ENCODE measurements around the gene TMIGD3.

Gene TMIGD3

DNA sequence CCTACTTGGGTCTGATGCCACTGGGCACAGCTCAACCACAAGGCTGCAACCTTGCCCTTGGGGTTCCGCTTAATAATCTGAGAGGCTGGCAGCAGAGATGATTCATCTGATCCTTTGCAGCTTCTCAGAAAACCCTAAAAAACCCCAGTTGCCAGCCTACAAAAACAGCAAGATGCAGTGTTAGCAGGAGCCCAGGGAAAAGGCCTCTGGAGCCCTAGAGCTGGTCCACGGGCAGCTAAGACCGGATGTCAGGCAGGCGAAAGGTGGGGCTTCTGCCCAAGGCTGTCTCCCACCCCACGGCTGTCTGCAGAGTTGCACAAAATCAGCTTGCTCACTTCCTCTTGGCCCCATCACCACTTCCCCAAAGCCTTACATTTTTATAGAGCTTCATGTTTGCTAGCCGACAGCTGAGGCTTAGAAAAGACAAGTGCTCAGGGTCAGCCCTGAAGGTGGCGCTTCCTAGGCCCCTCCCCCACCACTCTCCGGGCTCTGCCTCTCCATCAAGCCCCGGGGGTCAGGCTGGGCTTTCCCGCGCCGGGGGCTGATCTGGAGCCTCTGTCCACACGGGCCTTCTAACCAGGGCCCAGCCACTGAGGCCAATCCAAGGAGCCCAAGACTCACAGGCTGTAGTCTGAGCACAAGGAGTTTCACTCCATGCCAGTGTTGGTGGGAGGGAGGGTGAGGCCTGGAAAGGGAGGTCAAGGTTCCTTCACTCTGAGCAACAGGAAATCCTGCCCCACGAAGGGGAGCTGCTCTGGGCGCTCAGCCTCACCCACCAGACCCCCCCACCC is 4.2 kb upstream of the TMIGD3 start:
- peak; percentile 26 to 45 for DNase-seq (ENCODE audit: low read depth in 2 of 2)

DNA sequence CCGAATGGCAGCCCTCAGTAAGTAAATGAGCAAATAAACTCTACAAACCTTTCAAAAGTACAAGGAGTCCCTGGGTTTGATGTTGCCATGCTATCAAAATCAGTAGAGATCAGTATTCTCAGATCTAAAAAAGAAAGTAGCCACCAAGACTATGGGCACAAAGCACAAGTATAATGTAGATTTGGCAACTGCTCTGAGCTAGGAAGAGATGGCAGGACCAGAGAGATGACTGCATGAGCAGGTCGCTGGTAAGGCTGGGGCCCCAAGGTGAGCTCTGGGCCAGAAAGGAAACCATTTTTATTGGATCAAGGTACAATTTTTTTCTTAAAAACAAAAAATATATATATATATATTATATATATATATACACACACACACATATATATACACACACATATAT is 3.1 kb upstream of the TMIGD3 start:
- DNase-seq (ENCODE audit: low read depth in 2 of 2), result no peak

DNA sequence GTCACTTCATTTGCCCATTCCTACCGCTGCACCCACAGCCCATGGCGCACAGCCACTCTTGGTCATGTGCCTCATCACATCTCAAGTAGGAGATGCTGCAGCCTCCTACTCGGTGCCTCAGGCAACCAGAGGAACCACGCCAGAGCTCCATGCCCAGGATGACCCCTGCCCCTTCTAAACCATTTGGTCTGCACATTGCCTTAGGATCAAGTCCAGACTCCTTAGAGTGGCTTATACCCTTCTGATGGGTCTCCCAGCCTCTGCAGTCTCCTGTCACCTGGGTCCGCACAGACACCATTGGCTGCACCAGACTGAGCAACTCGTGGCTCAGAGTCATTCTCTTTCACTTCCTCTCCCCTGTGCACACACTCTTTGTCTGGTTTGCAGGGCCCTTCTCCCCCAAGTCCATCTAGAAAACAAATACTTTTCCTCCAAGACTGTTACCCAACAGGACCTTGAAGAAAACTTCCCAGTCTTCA is 2.2 kb upstream of the TMIGD3 start:
- DNase-seq (ENCODE audit: low read depth in 2 of 2), result no peak

DNA sequence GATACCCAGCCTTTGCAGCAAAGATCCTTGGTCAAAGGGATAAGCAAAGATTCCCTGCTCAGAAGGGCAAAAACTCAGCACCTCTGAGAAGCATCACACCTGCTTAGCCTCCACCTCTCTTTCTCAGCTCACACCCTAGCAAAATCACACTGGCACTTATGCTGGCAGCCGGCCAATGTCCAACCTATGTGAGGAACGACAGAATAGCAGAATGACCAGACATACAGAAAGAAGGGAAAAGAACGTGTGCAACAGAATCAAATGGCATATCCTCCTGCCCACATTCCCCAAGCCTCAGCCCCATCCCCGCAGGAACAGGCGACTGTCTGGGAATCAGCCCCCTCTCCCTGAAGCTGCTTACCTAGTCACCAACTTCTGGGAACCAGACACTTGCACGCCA is 664 bp upstream of the TMIGD3 start:
- no peak for DNase-seq (ENCODE audit: low read depth in 2 of 2)

DNA sequence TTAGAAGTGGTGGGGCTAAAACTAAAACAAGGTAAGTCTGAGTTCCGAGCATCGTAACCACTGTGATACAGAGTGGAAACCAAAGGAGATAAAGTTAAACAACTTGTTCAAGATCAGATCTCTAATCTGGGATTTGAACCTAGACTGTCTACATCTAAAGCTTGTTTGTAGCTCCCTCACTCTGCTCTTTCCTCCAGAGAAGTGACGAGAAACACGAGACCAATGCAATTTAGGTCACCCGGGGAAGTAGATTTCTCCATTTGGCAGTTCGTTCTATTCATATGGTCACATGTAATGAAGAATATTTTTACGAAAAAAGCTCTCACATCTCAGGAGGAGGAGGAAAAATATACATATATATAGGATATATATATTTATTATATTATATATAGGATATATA is 1.8 kb downstream of the TMIGD3 start:
- DNase-seq (ENCODE audit: low read depth in 2 of 2), result no peak

DNA sequence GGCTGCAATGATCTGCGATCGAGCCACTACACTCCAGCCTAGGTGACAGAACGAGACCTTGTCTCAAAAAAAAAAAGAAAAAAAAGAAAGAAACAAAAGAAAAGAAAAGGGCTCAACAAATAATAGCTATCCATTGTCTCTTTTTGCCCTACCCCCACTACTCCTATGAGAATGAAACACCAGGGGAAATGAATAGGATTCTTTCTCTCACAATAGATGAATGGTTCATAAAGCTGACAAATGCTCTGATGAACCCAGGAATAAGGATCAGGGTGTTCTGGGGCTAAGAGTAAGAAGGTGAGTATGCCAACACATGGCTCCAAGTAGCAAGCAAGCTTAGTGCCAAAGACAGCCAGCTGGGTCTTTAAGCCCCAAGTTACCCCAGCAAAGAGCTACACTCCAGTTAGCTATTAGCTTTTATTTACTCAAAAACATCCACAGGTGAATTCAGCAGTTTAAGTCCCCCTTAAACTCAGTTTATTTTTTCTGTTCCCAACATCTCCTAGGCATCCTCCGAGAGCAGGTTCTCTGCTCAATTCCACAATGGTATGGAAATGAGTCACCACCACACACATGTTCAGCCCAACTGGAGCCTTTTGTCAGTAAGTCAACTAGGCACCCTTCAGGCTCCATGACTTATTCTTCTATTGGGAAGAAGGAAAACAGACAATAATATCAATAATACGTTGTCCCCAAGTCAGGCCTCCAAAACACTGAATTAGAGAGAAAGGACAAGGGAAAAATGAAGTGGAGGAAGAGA is 4.2 kb downstream of the TMIGD3 start:
- no peak for DNase-seq (ENCODE audit: low read depth in 2 of 2)

DNA sequence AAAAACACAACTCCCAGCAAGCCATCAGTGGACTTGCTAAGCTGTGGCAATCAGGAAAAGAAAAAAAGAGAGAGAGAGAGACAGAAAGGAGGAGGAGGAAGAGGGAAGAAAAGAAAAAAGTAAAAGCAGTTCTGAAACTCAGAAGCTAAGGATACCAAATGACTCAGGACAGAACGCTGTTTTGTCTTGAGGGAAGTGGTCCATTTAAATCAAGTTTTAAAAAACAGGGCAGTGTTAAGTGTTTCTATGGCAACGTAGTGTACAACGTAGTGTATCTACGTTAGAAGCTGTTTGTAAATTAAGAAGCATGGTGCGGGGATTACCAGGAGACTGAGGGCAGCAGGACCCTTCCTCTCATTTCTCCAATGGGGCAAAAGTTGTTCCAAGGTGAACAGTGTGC is 5.8 kb downstream of the TMIGD3 start:
- no peak for DNase-seq (ENCODE audit: low read depth in 2 of 2)

DNA sequence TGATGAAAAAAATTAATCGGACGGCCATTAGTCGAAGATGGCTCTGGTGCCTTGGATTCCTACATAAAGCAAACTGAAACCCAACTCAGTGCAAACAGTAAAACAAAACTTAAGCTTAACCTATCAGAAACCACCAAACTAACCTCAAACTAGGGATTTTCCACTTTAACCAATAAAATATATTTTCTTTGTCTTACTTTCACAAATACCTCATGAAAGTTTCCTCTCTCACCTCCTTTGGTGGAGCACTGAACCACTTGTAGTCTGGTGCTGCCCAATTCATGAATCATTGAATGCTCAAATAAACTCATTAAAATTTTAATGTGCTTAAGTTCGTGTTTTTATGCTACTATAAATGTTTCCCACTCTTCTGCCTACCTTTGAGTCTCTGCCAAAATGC is 7.0 kb downstream of the TMIGD3 start:
- no peak for DNase-seq (ENCODE audit: low read depth in 2 of 2)

DNA sequence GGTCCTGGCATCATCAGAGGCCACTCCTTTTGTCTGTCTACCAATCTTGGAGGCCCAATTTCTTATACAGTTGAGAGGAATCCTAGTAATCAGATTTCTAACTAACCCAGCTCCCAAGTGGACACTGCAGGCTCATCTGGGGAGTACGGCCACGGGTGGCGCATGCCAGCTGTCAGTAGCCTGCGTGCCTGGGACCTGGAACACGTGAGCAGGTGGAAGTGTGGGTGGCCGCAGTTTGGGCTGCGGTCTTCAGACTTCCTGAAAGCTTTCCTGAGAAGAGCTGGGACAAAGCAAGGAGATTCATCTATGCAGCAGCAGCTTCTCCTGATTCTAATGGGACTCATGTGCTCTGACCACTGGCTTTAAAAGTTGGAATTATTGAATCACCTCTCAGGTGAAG is 12.4 kb downstream of the TMIGD3 start:
- no peak for DNase-seq (ENCODE audit: low read depth in 2 of 2)

DNA sequence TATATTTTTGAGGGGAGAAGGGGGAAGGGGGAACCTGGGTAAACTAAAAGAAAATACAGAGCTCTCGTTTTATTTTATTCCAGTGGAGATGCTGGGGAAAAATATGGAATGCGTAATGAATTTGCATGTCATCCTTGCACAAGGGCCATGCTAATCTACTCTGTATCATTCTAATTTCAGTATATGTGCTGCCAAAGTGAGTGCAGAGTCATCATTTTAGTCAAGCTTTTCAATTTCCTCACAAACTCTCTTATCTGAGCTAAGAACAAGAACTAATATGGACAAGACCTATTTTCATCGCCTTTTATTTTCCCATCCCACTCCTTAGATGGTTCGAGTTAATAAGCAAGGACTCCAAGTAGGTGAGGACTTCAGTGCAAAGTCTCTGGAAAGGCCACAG is 13.2 kb downstream of the TMIGD3 start:
- no peak for DNase-seq (ENCODE audit: low read depth in 2 of 2)

DNA sequence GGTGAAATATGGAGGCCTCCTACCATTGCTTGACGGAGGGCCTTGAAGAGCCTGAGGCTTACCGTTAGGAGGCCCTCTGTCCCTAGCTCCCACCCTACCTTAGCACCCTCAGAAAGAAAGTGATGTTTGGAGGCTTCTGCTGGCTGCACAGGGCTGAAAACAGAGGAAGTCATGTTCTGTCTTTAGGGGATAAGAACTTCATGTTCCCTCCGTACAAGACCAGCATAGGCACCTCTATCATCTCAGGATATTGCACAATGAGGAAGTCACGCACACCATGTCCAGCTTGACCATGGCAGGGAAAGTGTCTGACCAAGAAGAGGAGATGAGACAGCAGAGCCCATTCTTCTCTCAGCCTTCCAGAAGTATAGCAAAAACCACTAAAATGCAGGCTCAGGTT is 13.8 kb downstream of the TMIGD3 start:
- no peak for DNase-seq (ENCODE audit: low read depth in 2 of 2)

DNA sequence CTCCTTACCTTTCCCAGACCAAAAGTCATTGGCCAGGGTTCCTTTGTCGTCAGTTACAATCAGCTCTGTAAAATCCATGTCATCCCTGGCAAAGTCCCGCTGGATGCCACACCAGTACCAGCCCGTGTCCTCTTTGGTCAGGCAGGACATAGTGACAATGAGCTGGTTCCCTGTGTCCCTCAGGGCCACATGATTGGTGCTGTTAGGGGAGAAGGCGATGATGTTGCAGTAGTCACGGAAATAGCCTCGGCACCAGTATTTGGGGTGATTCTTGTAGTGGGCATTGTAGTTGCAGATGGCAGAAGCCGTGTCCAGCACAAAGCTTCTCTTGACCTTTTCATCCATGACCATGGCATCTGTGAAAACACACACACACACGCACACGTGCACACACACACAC is 14.8 kb downstream of the TMIGD3 start:
- no peak for DNase-seq (ENCODE audit: low read depth in 2 of 2)

DNA sequence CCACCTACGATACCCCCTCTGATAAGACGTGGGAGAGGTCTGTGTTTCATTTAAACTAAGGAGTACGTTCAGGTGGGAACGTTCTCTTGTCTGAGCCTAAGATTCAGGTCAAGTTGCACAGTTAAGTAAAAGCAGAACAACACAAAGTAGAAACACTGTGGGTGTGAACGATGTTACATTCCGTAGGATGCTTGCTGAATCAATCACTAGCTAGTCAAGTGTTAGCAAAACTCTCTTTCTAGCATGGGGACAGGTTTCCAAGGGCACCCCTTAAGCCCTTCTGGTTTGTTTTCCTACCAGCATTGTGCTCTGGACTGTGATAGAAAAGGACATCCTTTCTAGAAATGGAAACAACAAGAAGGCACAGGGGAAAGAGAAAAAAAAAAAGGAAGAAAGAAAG is 16.3 kb downstream of the TMIGD3 start:
- DNase-seq (ENCODE audit: low read depth in 2 of 2), result no peak

DNA sequence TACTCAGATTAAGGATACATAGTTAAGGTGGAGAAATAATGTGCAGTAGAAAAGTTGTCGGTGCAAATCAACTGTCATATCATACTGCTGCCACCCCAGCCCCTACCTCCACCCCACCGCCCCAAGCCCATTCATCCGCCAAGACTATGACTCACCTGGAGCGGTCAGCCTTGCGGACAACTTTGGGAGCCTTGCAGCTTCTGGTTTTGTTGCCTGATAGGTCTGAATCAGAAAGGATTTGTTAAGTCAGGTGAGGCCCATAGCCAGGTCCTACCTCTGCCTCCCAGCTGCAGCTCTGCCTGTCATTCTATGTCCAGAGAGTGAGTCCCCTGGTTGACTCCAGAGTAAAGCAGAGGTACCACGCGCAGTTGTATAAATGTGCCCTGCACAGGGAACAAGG is 17.0 kb downstream of the TMIGD3 start:
- DNase-seq (ENCODE audit: low read depth in 2 of 2), result no peak

DNA sequence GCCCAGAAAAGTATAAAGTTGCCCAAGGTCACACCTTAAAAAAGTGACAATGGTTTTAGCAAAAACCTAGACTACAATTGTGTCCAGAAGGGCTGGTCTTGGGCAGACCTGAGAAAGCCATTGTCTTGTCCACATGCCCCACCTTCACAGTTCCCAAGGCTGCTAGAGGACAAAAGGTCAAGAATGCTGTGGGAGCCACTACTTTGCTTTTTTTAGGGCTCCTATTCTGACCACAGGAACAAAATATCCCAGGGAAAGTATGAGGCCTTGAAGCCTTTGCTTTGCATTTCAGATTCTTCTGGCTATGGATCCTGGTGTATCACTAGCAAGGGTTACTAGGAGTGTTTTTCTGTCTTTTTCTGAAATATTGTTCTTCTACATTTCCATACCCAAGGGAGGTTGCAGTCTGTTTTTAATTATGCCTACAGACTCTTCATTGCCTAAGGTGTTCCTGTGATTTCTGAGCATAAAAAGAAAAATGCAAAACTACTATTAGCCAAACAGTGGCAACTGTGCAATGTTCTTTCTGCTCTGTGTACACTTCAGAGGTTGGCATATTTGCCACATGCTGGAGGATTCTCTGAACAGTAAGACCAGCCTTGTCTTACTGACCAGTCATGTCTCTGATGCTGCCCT is 18.9 kb downstream of the TMIGD3 start:
- DNase-seq (ENCODE audit: low read depth in 2 of 2), result no peak

DNA sequence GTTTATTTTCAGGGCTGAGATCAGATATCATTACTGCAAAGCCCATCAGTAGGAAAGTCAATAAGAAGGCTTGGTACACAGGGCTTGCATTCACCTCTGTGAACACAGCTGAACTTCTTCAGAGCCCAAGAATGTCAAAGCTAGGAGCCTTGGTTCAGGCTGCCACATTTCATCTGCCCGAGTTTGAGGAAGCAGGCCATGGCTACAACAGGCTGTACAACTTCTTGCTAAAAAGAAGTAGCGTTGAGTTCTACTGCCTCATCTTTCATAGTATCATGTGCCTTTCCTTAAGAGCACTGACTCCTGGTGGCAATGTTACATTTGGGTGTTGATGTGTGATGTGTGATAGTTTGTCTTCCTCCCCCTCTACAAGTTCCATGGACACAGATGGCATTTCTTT is 19.6 kb downstream of the TMIGD3 start:
- no peak for DNase-seq (ENCODE audit: low read depth in 2 of 2)

DNA sequence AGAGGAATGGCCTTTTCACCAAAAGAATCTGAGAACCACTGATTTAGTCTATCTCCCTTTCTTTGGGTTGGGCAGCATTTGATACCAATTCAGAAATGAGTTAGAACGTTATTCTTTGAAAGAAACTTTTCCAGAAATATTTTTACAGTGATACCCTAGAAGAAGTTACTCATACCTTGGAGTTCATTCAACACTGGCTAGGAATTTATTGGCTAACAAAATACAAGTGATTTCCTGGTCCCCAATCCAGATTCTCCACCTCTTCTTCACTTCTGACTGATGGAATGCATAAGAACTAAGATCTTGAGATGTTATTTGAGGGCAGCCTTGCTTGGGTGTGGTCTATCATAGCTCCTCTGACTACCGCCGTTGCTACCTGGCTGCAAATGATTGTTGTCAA is 20.3 kb downstream of the TMIGD3 start:
- no peak for DNase-seq (ENCODE audit: low read depth in 2 of 2)

DNA sequence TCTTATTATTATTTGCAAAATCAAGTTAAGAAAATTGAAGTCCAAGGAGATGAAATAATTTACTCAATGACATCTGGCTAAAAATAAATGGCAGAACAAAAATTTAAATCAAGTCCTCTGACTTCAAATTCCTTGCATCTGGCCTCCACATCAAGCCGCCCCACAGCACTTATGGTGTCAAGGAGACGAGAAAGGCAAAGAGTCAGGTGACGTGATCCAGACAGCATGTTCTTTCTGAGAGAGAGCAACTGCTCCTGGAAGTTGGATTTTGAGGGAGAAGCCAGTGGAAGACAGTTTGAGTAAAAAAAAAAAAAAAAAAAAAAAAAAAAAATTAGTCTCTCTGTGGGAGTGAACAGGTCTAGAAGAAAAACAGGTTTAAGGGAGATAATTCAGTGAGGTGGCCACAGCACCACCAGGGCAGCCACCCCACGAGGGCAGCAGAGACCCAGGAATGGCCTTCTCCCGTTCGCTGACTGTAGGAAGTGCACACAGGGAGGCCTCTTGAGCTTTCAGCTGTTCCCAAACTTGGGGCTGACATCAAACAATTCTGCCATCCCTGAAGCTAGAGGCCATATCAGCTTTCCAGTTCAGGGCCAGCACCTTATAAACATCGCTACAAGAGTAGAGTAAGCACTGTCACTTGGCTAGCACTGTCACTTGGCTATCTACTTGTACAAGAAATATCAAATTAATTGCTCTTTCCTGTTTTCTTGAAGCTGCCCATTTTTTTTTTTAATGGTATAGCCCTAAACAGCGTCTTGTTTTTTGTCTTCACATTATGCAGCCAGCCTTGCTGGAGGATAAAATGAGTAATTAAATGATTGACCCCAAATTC is 21.8 kb downstream of the TMIGD3 start:
- DNase-seq (ENCODE audit: low read depth in 2 of 2), result peak; percentile 34 to 54

DNA sequence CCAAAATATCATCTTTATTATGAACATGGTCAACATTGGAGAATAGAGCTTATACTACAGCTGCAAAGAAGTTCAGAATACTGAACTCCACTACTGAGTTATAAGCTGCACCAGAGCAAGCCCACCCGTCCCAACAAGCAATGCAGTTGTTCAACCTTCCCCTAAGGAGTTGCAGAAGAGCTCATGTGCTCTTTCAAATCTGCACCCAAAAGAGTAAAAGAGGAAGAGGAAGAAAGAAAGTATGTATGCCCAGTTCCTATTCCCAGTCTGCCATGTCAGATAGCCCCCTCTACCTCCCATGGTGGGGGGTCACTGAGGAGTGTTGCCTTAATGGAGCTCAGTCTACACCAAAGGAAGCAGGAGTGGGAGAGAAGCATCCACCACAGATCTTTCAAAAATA is 22.8 kb downstream of the TMIGD3 start:
- no peak for DNase-seq (ENCODE audit: low read depth in 2 of 2)

DNA sequence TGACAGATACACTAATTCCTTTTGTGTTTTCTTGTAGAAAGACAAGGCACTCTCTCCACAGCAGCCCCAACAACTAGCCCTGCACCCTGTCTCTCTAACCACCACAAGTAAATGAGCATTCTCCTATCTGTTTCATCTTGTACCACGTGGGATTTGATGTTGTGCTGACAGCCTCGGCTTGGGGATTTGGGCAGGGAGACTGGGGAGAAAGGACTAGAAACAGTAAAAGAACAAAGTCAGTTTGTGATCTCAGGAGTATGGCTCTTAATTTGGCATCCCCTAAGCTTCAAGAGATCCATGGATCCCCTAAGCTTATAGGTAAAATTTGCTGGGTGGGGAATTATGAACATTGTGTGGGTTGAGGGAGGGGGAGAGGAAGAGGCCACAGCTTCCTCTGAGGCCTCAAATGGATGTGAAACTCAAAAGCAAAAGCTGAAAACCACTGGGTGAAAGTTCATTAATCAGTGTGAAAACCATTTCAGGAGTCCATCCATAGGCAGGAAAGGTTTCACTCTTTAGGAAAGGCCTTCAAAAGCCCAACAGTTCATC is 26.6 kb downstream of the TMIGD3 start:
- DNase-seq (ENCODE audit: low read depth in 2 of 2), result peak; percentile 16 to 22

DNA sequence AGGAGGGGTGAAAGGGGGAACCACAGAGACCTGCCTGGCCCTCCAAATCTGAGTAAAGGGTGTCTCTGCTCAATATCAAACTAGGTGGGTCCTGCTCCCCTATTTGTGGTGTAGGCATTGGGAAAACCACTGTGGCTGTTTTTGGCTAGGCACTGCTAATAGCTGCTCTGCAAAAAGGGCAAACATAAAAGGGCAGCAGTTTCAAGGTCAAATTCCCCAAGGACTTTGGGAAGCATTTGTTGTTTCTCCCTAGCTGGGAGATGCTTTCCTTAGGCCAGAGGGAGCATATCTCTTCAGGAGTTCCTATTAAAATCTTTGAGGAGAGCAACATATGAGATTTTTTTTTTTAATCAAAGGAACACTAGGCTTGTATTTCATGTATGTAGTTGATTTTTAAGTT is 27.2 kb downstream of the TMIGD3 start:
- DNase-seq (ENCODE audit: low read depth in 2 of 2), result no peak

DNA sequence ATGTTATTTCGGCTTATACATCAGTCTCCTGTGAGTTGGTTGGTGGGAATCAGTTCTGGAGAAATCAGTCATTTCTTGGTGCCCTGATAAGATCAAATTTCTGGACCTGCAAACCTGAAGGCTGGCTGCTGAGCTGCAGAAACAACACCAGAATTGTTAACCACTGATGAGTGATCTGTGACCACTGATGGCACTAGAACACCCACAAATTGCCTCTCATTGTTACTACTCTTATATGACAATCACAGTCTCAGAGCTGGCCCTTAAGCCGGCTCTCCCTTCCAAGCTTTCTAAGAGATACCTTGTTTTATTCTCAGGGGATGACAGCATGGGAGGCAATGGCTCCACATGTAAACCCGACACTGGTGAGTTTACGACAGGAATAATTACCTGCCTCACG is 27.7 kb downstream of the TMIGD3 start:
- DNase-seq (ENCODE audit: low read depth in 2 of 2), result peak; percentile 35 to 45

All from stimulated activated CD4-positive, alpha-beta T cell treated with anti-CD3 and anti-CD28 coated beads, Interleukin-15, amount 100 ng/mL, for 48 hours (primary cell).